SHP77 treated with DMSO at 0.1 percent for 48 hours (cell line): Measurements from ENCODE around the gene TTLL9.
"Not testable (repeated sequence)": the region's sequence is repeated elsewhere in the genome, so short reads cannot be mapped to it uniquely, and the experiment has no call there.

Experiments used
- DNase-seq: peaks from one replicate; lab custom pipeline; 2025; lab: John Stamatoyannopoulos, UW

Gene TTLL9

GRCh38 chr20:31869942-31870725 is at the start of gene TTLL9, which contains the start of gene DUSP15:
TTLL9 (plus strand) TSS chr20:31870634; CDS start chr20:31871127, 493 bp downstream.
DUSP15 (minus strand) TSS chr20:31870527; CDS start chr20:31870337, 190 bp downstream.
- no peak for DNase-seq

GRCh38 chr20:31821427-31821826 is 49.0 kb upstream of the TTLL9 start:
- DNase-seq, result no peak

- peak; percentile 85 for DNase-seq
Observed at GRCh38 chr20:31822421-31823330, 47.8 kb upstream of the TTLL9 start.

GRCh38 chr20:31823360-31824124 is 46.9 kb upstream of the TTLL9 start:
- no peak for DNase-seq

- no peak for DNase-seq
Observed at GRCh38 chr20:31824125-31824485, 46.3 kb upstream of the TTLL9 start.

- peak; percentile 2 for DNase-seq
Observed at GRCh38 chr20:31824554-31825313, 45.7 kb upstream of the TTLL9 start.

GRCh38 chr20:31826074-31826473 is 44.4 kb upstream of the TTLL9 start:
- no peak for DNase-seq

GRCh38 chr20:31827059-31827458 is 43.4 kb upstream of the TTLL9 start:
- no peak for DNase-seq

GRCh38 chr20:31828016-31828415 is 42.4 kb upstream of the TTLL9 start:
- not testable (repeated sequence) for DNase-seq

GRCh38 chr20:31829731-31830130 is 40.7 kb upstream of the TTLL9 start:
- no peak for DNase-seq

GRCh38 chr20:31830406-31830981 is 39.9 kb upstream of the TTLL9 start:
- DNase-seq, result no peak

- no peak for DNase-seq
Observed at GRCh38 chr20:31831211-31831610, 39.2 kb upstream of the TTLL9 start.

- DNase-seq, result no peak
Observed at GRCh38 chr20:31831771-31832306, 38.6 kb upstream of the TTLL9 start.

GRCh38 chr20:31833130-31833930 is 37.1 kb upstream of the TTLL9 start:
- peak; percentile 6 for DNase-seq

- no peak for DNase-seq
Observed at GRCh38 chr20:31833931-31834521, 36.4 kb upstream of the TTLL9 start.

- peak; percentile 52 for DNase-seq
Observed at GRCh38 chr20:31835554-31835953, 34.9 kb upstream of the TTLL9 start.

GRCh38 chr20:31835977-31836852 is 34.2 kb upstream of the TTLL9 start:
- DNase-seq, result peak; percentile 41

GRCh38 chr20:31836853-31837608 is 33.4 kb upstream of the TTLL9 start:
- no peak for DNase-seq
